C4-2B (cell line): ENCODE data around the gene COPS3.
"Not testable (repeated sequence)": the region's sequence is repeated elsewhere in the genome, so short reads cannot be mapped to it uniquely, and the experiment has no call there.

Experiments used
- H3K27ac ChIP-seq: fragments of 450-650 bp; 2 replicates; pipeline ENCODE4 v1.5.1; 2017
- ZFX ChIP-seq: fragments of 450-650 bp; IDR thresholded peaks from 2 replicates; pipeline ENCODE4 v1.6.1; 2017
- TF ChIP-seq, protein P1 (sequence below): fragments of 450-650 bp; conservative IDR thresholded peaks from 2 replicates; pipeline ENCODE4 v1.5.1; 2017; ENCODE audit warnings: mild to moderate bottlenecking

COPS3 gene

DNA sequence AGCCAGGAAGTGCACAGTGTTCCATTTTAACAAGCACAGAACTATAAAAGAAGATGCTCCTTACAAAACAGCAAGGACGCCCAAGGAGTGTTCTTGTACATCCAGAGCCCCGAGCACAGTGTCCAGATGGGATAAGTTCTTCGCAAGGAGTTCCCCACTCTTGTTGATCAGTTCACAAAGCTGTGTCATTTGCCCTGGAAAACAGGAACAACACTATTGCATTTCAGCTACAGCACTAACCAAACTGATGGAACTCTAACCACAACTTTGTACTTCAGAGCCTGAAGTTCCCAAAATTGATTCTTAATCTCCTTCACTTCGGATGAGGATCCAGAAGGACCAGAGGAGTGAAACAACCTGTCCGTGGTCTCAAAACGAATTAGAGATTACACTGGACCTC, 5.1 kb downstream of the COPS3 start:
- TF ChIP-seq ZFX = no peak
- TF ChIP-seq, protein P1, sequence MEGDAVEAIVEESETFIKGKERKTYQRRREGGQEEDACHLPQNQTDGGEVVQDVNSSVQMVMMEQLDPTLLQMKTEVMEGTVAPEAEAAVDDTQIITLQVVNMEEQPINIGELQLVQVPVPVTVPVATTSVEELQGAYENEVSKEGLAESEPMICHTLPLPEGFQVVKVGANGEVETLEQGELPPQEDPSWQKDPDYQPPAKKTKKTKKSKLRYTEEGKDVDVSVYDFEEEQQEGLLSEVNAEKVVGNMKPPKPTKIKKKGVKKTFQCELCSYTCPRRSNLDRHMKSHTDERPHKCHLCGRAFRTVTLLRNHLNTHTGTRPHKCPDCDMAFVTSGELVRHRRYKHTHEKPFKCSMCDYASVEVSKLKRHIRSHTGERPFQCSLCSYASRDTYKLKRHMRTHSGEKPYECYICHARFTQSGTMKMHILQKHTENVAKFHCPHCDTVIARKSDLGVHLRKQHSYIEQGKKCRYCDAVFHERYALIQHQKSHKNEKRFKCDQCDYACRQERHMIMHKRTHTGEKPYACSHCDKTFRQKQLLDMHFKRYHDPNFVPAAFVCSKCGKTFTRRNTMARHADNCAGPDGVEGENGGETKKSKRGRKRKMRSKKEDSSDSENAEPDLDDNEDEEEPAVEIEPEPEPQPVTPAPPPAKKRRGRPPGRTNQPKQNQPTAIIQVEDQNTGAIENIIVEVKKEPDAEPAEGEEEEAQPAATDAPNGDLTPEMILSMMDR = no peak
- no peak overlapping the region for H3K27ac ChIP-seq

DNA sequence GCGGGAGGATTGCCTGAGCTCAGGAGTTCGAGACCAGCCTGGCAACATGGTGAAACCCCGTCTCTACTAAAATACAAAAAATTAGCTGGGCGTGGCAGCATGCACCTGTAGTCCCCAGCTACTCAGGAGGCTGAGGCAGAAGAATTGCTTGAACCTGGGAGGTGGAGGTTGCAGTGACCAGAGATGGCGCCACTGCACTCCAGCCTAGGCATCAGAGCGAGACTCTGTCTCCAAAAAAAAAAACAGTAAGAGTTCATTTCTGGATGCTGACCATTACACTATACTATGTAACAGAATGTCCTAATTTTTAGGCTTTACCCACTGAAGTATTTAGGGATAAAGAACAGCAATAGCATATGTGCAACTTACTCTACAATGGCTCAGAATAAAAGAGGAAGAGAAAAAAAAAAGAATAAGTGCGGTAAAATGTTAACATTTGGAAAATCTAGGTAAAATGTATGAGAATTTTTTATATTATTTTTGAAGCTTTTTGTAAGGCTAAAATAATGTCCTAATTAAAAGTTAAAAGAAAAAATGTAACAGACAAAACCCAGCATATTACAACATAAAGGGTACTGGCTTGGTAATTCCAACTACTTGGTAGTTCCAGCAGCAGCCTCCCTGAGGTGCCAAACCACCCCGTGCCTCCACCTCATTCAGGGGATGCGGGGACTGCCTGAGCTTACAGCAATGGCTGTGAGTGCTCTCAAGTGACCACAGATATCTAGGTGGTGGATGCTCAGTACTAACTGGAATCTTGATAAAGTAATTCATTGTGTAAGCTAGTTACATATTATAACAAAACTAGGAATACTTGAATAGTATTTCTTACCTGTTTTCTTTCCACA, 10.9 kb downstream of the COPS3 start:
- TF ChIP-seq, protein P1 = peak; percentile 80
- no peak for TF ChIP-seq ZFX
- no peak overlapping the region for H3K27ac ChIP-seq

DNA sequence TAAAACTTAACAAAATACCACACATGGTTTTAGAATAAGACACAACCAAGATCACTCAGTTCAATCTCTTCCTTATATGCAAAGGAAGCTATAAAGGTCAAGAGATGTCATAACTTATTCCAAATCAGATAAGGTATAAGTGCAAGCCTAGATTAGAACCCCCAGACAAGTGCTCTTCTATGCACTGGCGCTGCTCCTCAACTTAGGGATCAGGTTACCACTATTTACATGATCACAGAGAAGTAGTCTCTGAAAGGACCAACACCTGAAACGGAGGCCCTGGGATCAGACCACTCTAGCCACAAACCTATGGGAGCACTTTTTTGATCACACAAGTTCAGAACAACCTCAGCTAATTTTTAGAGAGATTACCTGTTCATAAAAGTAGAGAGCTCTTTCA, 16.6 kb downstream of the COPS3 start:
- no peak for TF ChIP-seq ZFX
- TF ChIP-seq, protein P1 = no peak
- H3K27ac ChIP-seq = no peak overlapping the region

DNA sequence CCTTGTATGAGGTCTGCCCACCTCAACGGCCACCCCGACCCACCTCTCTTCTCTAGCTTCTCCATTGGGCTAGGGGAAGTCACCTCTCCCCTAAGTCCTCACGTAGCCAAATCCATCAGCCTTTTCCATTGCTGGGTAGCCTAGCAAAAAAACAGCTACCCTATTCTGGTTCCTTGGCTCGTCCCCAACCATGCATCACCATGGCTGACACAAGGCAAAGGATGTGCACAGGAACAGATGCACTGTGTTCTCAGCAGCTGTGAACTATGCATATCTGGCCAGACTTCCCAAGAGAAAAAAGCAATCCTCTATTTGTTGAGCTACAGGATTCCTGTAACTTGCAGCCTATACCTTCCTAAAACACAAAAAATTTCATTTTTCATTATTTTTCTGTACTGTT, 22.0 kb downstream of the COPS3 start:
- H3K27ac ChIP-seq = no peak overlapping the region
- TF ChIP-seq, protein P1 = no peak
- no peak for TF ChIP-seq ZFX

DNA sequence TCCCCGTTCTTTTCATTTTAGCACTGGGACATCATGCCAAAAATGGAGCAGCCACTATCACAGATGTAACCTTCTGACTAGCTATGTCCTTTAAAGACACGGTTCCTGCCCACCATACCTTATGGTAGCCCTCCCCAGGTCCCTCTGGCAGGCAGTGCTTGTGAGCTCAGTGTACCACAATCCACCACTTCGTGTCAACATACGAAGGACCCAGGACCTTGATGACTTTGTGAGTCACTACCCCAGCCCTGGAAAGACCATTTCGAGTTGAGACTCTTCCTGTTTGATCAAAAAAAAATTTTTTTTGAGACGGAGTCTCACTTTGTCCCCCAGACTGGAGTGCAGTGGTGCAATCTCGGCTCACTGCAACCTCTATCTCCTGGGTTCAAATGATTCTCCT, 23.0 kb downstream of the COPS3 start:
- no peak overlapping the region for H3K27ac ChIP-seq
- no peak for TF ChIP-seq ZFX
- TF ChIP-seq, protein P1 = no peak

GRCh38 chr17:17256316-17256715, 24.7 kb downstream of the COPS3 start:
- no peak for TF ChIP-seq ZFX
- TF ChIP-seq, protein P1 = no peak

DNA sequence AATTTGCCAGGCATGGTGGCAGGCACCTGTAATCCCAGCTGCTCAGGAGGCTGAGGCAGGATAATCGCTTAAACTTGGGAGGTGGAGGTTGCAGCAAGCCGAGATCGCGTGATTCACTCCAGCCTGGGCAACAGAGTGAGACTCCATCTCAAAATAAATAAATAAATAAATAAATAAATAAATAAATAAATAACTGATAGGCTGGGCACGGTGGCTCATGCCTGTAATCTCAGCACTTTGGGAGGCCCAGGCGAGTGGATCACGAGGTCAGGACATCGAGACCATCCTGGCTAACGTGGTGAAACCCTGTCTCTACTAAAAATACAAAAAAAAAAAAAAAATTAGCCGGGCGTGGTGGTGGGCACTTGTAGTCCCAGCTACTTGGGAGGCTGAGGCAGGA, 25.4 kb downstream of the COPS3 start:
- not testable (repeated sequence) for H3K27ac ChIP-seq

More at GRCh38 chr17:17256316-17256715, 24.7 kb downstream of the COPS3 start:
- no peak overlapping the region for H3K27ac ChIP-seq

- no peak for TF ChIP-seq ZFX
- TF ChIP-seq, protein P1 = no peak
- peak overlapping the region; percentile 70 for H3K27ac ChIP-seq
Observed at GRCh38 chr17:17254036-17254435, 27.0 kb downstream of the COPS3 start.
